H1 (cell line): ENCODE data around the gene KCNQ1OT1. TPM values are rescaled to one million over a fixed set of nuclear protein-coding genes. Genes with fewer than 3 reads are reported as not detected.

Experiments
- CTCF ChIA-PET: fragments of 300-600 bp; sonication (Branson Sonifier 250); formaldehyde crosslinking; loops from one replicate; lab custom pipeline; 2021; ENCODE audit not compliant: partially characterized antibody; lab: Charles Lee
- POLR2A ChIA-PET: fragments of 300-600 bp; sonication (Branson Sonifier 250); formaldehyde crosslinking; loops from one replicate; lab custom pipeline; 2021; ENCODE audit warnings: inconsistent platforms; ENCODE audit not compliant: partially characterized antibody; lab: Charles Lee
- DNase-seq, 2 experiments: peaks; one replicate each; pipeline versions ENCODE4 v3.0.0 to v3.0.0-alpha.2; 2010 to 2022; ENCODE audit warnings: low spot score in 2 of 2, low read depth in 1 of 2, mixed read lengths in 1 of 2
- FAIRE-seq: peaks from 2 replicates; lab custom pipeline; 2011; peaks lifted over from hg19 to GRCh38; lab: Jason Lieb, UNC
- H2AFZ ChIP-seq: 2 replicates; pipeline ENCODE4 v1.8.1; 2012; ENCODE audit warnings: low read length, inconsistent platforms
- H2AK5ac ChIP-seq: 2 replicates; pipeline ENCODE4 v1.6.1; 2013; ENCODE audit warnings: low read depth, low read length
- H2BK120ac ChIP-seq: replicated peaks from 2 replicates; pipeline ENCODE3; 2013; ENCODE audit warnings: low read depth, low read length, inconsistent platforms
- H2BK12ac ChIP-seq: 2 replicates; pipeline ENCODE4 v1.6.1; 2013; ENCODE audit warnings: low read depth, low read length
- H2BK15ac ChIP-seq: 2 replicates; pipeline ENCODE4 v1.6.1; 2013; ENCODE audit warnings: low read length
- H2BK20ac ChIP-seq: 2 replicates; pipeline ENCODE4 v1.6.1; 2013; ENCODE audit warnings: low read length
- H2BK5ac ChIP-seq: 2 replicates; pipeline ENCODE4 v1.6.1; 2013; ENCODE audit warnings: low read depth, low read length
- H3K14ac ChIP-seq: 2 replicates; pipeline ENCODE4 v1.6.1; 2013; ENCODE audit warnings: inconsistent platforms; ENCODE audit not compliant: insufficient read length
- H3K18ac ChIP-seq: 2 replicates; pipeline ENCODE4 v1.6.1; 2013; ENCODE audit warnings: low read length; ENCODE audit errors: extremely low read depth
- H3K23ac ChIP-seq: 2 replicates; pipeline ENCODE4 v1.6.1; 2013; ENCODE audit warnings: inconsistent platforms; ENCODE audit not compliant: insufficient read length
- H3K23me2 ChIP-seq: 2 replicates; pipeline ENCODE4 v1.6.1; 2013; ENCODE audit warnings: low read depth, low read length
- H3K27ac ChIP-seq: 2 replicates; pipeline ENCODE4 v1.6.1; 2011; ENCODE audit warnings: low read depth, low read length, inconsistent platforms
- H3K27me3 ChIP-seq, 4 experiments: replicated peaks in 1 of 4; 1 replicate in 1 of 4; 2 replicates in 3 of 4; pipeline versions ENCODE4 v1.6.1 to v1.8.1; 2011 to 2013; ENCODE audit warnings: low read length in 3 of 4, mild to moderate bottlenecking in 3 of 4, inconsistent platforms in 2 of 4, mixed read lengths in 2 of 4, moderate library complexity in 1 of 4; ENCODE audit not compliant: control insufficient read depth in 3 of 4, insufficient read depth in 3 of 4; ENCODE audit errors: extremely low read depth in 1 of 4
- H3K36me3 ChIP-seq, 4 experiments: 2 replicates each; pipeline versions ENCODE4 v1.6.1 to v1.8.1; 2011 to 2013; ENCODE audit warnings: mild to moderate bottlenecking in 4 of 4, low read length in 3 of 4, moderate library complexity in 2 of 4, control low read depth in 1 of 4, inconsistent platforms in 1 of 4; ENCODE audit not compliant: insufficient read depth in 4 of 4, control insufficient read depth in 2 of 4
- H3K4ac ChIP-seq: replicated peaks from 2 replicates; pipeline ENCODE3; 2013; ENCODE audit warnings: low read length, low read depth, mixed read lengths, inconsistent platforms; ENCODE audit not compliant: insufficient read length
- H3K4me1 ChIP-seq, 4 experiments: replicated peaks in 1 of 4; 1 replicate in 1 of 4; 2 replicates in 3 of 4; pipeline versions ENCODE4 v1.6.1 to v1.8.1; 2011 to 2013; ENCODE audit warnings: low read length in 3 of 4, inconsistent platforms in 2 of 4, mixed read lengths in 1 of 4; ENCODE audit not compliant: insufficient read depth in 4 of 4, control insufficient read depth in 3 of 4
- H3K4me2 ChIP-seq, 2 experiments: 2 replicates each; pipeline versions ENCODE4 v1.6.1 to v1.8.1; 2011 to 2013; ENCODE audit warnings: low read depth in 2 of 2, low read length in 2 of 2, control low read depth in 1 of 2, inconsistent platforms in 1 of 2, mild to moderate bottlenecking in 1 of 2; ENCODE audit not compliant: insufficient read depth in 1 of 2
- H3K4me3 ChIP-seq, 4 experiments: fragments of 200-600, 300-600 bp in 1 of 4; sonication (generic), shearing (Covaris generic), sonication (Bioruptor Twin) in 1 of 4; 2 replicates each; pipeline versions ENCODE4 v1.5.1 to v1.8.1; 2011 to 2016; ENCODE audit warnings: low read length in 4 of 4, low read depth in 3 of 4, control low read depth in 2 of 4, inconsistent platforms in 2 of 4, mild to moderate bottlenecking in 2 of 4, mixed read lengths in 1 of 4, moderate library complexity in 1 of 4; ENCODE audit not compliant: insufficient read depth in 2 of 4; ENCODE audit errors: extremely low read depth in 1 of 4
- H3K56ac ChIP-seq: replicated peaks from 2 replicates; pipeline ENCODE3; 2013; ENCODE audit warnings: low read depth, mild to moderate bottlenecking, mixed read lengths, low read length, inconsistent platforms; ENCODE audit not compliant: insufficient read length
- H3K79me1 ChIP-seq: 2 replicates; pipeline ENCODE4 v1.6.1; 2013; ENCODE audit warnings: low read depth, low read length, control low read depth
- H3K79me2 ChIP-seq, 2 experiments: 2 replicates each; pipeline versions ENCODE4 v1.6.1 to v1.8.1; 2012 to 2013; ENCODE audit warnings: low read length in 2 of 2, mild to moderate bottlenecking in 2 of 2, inconsistent platforms in 1 of 2; ENCODE audit not compliant: insufficient read depth in 2 of 2, control insufficient read depth in 1 of 2
- H3K9ac ChIP-seq, 4 experiments: replicated peaks in 1 of 4; 1 replicate in 1 of 4; 2 replicates in 3 of 4; pipeline versions ENCODE4 v1.6.1 to v1.8.1; 2011 to 2013; ENCODE audit warnings: low read depth in 3 of 4, low read length in 3 of 4, control low read depth in 2 of 4, mild to moderate bottlenecking in 2 of 4, moderate library complexity in 2 of 4, inconsistent platforms in 1 of 4; ENCODE audit errors: extremely low read depth in 1 of 4
- H3K9me3 ChIP-seq, 2 experiments: 2 replicates each; pipeline versions ENCODE4 v1.6.1 to v1.8.1; 2012 to 2013; ENCODE audit warnings: mild to moderate bottlenecking in 2 of 2, moderate library complexity in 2 of 2, control low read depth in 1 of 2, inconsistent platforms in 1 of 2, low read depth in 1 of 2, low read length in 1 of 2, mixed read lengths in 1 of 2; ENCODE audit not compliant: insufficient read depth in 2 of 2
- H4K20me1 ChIP-seq, 2 experiments: replicated peaks in 1 of 2; 2 replicates each; pipeline versions ENCODE3 to v1.8.1; 2011 to 2013; ENCODE audit warnings: inconsistent platforms in 2 of 2, low read length in 2 of 2, mild to moderate bottlenecking in 1 of 2; ENCODE audit not compliant: insufficient read depth in 2 of 2, control insufficient read depth in 1 of 2
- H4K5ac ChIP-seq: 2 replicates; pipeline ENCODE4 v1.6.1; 2013; ENCODE audit warnings: low read length, low read depth, mixed read lengths, inconsistent platforms; ENCODE audit not compliant: insufficient read length
- H4K8ac ChIP-seq: 2 replicates; pipeline ENCODE4 v1.8.0; 2013; ENCODE audit warnings: mild to moderate bottlenecking, moderate library complexity, low read length, inconsistent platforms; ENCODE audit not compliant: insufficient read depth; ENCODE audit errors: extremely low read depth
- H4K91ac ChIP-seq: replicated peaks from 2 replicates; pipeline ENCODE3; 2013; ENCODE audit warnings: low read length, mixed read lengths, inconsistent platforms; ENCODE audit not compliant: insufficient read length
- BRCA1 ChIP-seq: IDR thresholded peaks from 2 replicates; pipeline ENCODE4 v1.6.1; 2012; ENCODE audit warnings: low read depth, low read length, improper control_type of control experiment
- GABPA ChIP-seq: IDR thresholded peaks from 2 replicates; pipeline ENCODE4 v1.6.1; 2011; ENCODE audit warnings: mild to moderate bottlenecking, low read length, moderate library complexity, borderline replicate concordance; ENCODE audit not compliant: insufficient read depth
- KDM1A ChIP-seq: fragments of 200-600, 300-600 bp; sonication (generic); IDR thresholded peaks from 2 replicates; pipeline ENCODE4 v1.7.1; 2016; ENCODE audit warnings: mild to moderate bottlenecking, low read length, borderline replicate concordance
- KDM5A ChIP-seq: fragments of 200-600 bp; IDR thresholded peaks from 2 replicates; pipeline ENCODE4 v1.7.1; 2012; ENCODE audit warnings: mild to moderate bottlenecking, low read length, inconsistent platforms, mixed read lengths
- MAFK ChIP-seq: IDR thresholded peaks from 2 replicates; pipeline ENCODE4 v1.6.1; 2012; ENCODE audit warnings: low read depth, mild to moderate bottlenecking, improper control_type of control experiment, low read length
- NANOG ChIP-seq: IDR thresholded peaks from 2 replicates; pipeline ENCODE4 v1.6.1; 2011; ENCODE audit warnings: low read length, low read depth, mild to moderate bottlenecking, inconsistent platforms; ENCODE audit not compliant: insufficient read depth, poor library complexity, severe bottlenecking
- POLR2AphosphoS5 ChIP-seq: IDR thresholded peaks from 2 replicates; pipeline ENCODE4 v1.6.1; 2011; ENCODE audit warnings: low read depth, low read length
- RBBP5 ChIP-seq: IDR thresholded peaks from 2 replicates; pipeline ENCODE4 v1.7.1; 2012; ENCODE audit warnings: low read depth, mild to moderate bottlenecking, inconsistent platforms, low read length, moderate library complexity, borderline replicate concordance
- SIRT6 ChIP-seq: IDR thresholded peaks from one replicate; pipeline ENCODE4 v1.7.1; 2012; ENCODE audit warnings: low read length, inconsistent platforms
- SP4 ChIP-seq: IDR thresholded peaks from 2 replicates; pipeline ENCODE4 v1.6.1; 2012; ENCODE audit warnings: low read length, inconsistent platforms
- TAF1 ChIP-seq: IDR thresholded peaks from 2 replicates; pipeline ENCODE4 v1.6.1; 2011; ENCODE audit warnings: mild to moderate bottlenecking, low read depth, low read length
- WGBS, 2 experiments: shearing (Covaris generic) in 1 of 2; methylation state at CpG; one replicate each; pipeline versions ENCODE4 v1.1.6 to v1.1.7; 2013 to 2015; ENCODE audit warnings: low lambda C conversion rate in 2 of 2, mixed read lengths in 2 of 2, inconsistent platforms in 1 of 2, low coverage in 1 of 2, missing lambda C conversion rate in 1 of 2; ENCODE audit not compliant: insufficient replicate concordance in 2 of 2, insufficient coverage in 1 of 2, insufficient read length in 1 of 2; ENCODE audit errors: extremely low coverage in 1 of 2, missing lambda C conversion rate in 1 of 2; 5-methylcytosine and 5-hydroxymethylcytosine counted together
- polyA plus RNA-seq, 7 experiments: library from polyadenylated mRNA; depleted of rRNA in 3 of 7; stranded (reverse) in 5 of 7; unstranded in 2 of 7; fragments of >200 nt in 5 of 7; fragments of 200-250 nt in 2 of 7; gene quantifications; 1 replicate in 5 of 7; 2 replicates in 1 of 7; 4 replicates in 1 of 7; pipeline versions ENCODE4 v1.2.1 to v1.2.3, GENCODE V29; 2011 to 2013; ENCODE audit warnings: missing spikeins in 2 of 7, mixed read lengths in 2 of 7
- total RNA-seq: library from RNA; stranded (reverse); fragmentation: NEBNext Ultra II Directional; extraction: Animal tissue kit (Norgen Biotek cat#: 25700); gene quantifications from 2 replicates; pipeline ENCODE4 v1.2.1, GENCODE V29; 2021
- TF ChIP-seq, protein P1 (sequence below): IDR thresholded peaks from 2 replicates; pipeline ENCODE4 v1.6.1; 2011; ENCODE audit warnings: low read length, improper control_type of control experiment

KCNQ1OT1 gene
- total and polyA plus RNA-seq, 2 of the 8 experiments (the other 6 are each of a cell fraction or from before 2014, with no cell fraction given): 0.21 to 1.2 TPM

DNA sequence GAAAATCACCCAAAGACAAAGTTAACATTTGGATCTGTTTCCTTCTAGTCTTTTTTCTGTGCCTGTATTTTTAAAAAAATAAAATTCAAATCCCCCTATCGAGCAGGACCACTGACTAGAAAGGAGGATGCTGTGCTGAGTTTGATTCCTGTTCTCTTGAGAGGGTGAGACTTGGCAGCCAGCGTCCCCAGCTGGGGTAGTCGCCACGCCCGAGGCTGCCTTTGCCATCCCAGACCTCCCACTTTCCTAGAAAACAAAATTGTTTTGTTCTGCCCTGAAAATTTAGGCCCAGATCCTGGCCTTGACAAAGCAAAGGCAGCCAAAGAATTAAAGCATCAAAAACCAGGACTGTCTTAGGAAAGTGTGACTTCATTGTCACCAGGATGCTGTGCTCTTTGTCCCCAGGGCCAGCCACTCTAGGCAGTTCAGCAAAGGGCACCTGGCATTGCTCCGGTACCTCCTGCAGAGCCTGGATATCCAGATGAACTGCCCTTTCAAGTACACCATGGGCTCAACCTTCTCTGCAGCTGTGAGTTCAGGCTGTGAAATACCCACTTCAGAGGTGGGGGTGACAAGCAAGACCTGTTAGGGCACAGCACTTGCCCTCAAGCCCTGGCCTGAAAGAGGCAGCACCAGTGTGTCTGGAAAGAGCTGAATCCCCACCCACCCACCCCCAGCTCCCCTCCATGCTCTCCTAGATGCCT lies 44.6 kb downstream of the KCNQ1OT1 start:
- Histone ChIP-seq H4K5ac (no peak overlapping the region), H3K4me1 (no peaks in the 10 kb centered on the region), H3K4ac (no peak overlapping the region), H3K27me3 (peaks cover 12 to 68% (median 46%) of the 10 kb centered on the region in 4 experiments), H3K4me3 (no peak overlapping the region), H3K14ac (no peak overlapping the region), H4K91ac (no peak overlapping the region), H4K8ac (no peak overlapping the region), H2BK20ac (no peak overlapping the region), H2BK5ac (no peak overlapping the region), H3K79me2 (no peaks in the 10 kb centered on the region), H2BK12ac (no peak overlapping the region), H2AFZ (no peak overlapping the region), H2BK15ac (no peak overlapping the region), H4K20me1 (no peaks in the 10 kb centered on the region), H3K56ac (no peak overlapping the region), H3K23me2 (no peaks in the 10 kb centered on the region), H3K18ac (no peak overlapping the region), H3K79me1 (no peaks in the 10 kb centered on the region), H3K23ac (no peak overlapping the region), H2AK5ac (no peak overlapping the region), H2BK120ac (no peak overlapping the region), H3K9ac (no peak overlapping the region), H3K4me2 (no peak overlapping the region), H3K27ac (no peak overlapping the region), H3K36me3 (peaks cover 0 to 10% (median 0%) of the 10 kb centered on the region in 4 experiments; a peak in 1 of 8 replicates), H3K9me3 (peaks cover 85 to 86% of the 10 kb centered on the region in 2 experiments)
- 96% methylated on average over 6 of the region's 6 CpGs; no CpG with 5 or more reads in 1 of the 2 experiments for WGBS, 2 experiments
- FAIRE-seq (no peak), DNase-seq (no peak)
- ChIA-PET CTCF (interaction anchor here (2.0 kb wide), 1 partner anchor 233 kb away, joined by 6 read pairs; no protein-coding TSS in a partner anchor), POLR2A (no interaction called here)
- TF ChIP-seq POLR2AphosphoS5: no peak
- TF ChIP-seq, protein P1, sequence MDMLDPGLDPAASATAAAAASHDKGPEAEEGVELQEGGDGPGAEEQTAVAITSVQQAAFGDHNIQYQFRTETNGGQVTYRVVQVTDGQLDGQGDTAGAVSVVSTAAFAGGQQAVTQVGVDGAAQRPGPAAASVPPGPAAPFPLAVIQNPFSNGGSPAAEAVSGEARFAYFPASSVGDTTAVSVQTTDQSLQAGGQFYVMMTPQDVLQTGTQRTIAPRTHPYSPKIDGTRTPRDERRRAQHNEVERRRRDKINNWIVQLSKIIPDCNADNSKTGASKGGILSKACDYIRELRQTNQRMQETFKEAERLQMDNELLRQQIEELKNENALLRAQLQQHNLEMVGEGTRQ: no peak
- TF ChIP-seq MAFK: no peak
- no peak for TF ChIP-seq SP4
- no peak for TF ChIP-seq NANOG
- no peak for TF ChIP-seq GABPA
- no peak for TF ChIP-seq BRCA1
- no peak for TF ChIP-seq KDM1A
- TF ChIP-seq SIRT6: no peak
- TF ChIP-seq TAF1: no peak
- no peak for TF ChIP-seq RBBP5
- TF ChIP-seq KDM5A: no peak
